Ovary (tissue), 3 donors: ENCODE measurements around the gene TSHZ3.

ENCODE experiments used
- EP300 ChIP-seq: sonication (generic); formaldehyde crosslinking; IDR thresholded peaks from one replicate; pipeline ENCODE4 v1.6.1; 2017; ENCODE audit warnings: antibody characterized with exemption
- POLR2A ChIP-seq: fragments of 450-650 bp; IDR thresholded peaks from one replicate; pipeline ENCODE4 v1.6.1; 2017; ENCODE audit warnings: antibody characterized with exemption, mild to moderate bottlenecking, moderate library complexity
- TF ChIP-seq, protein P1 (sequence below), 3 donors: fragments of 450-650 bp in 2 of 3; fragments of 200-600 bp in 1 of 3; IDR thresholded peaks; one replicate each; pipeline versions ENCODE4 v1.5.1 to v1.8.0; 2016 to 2022; ENCODE audit warnings: antibody characterized with exemption in 3 of 3, mild to moderate bottlenecking in 1 of 3
- donor health status: DM: no; HTN: no; CAD: no.

DNA sequence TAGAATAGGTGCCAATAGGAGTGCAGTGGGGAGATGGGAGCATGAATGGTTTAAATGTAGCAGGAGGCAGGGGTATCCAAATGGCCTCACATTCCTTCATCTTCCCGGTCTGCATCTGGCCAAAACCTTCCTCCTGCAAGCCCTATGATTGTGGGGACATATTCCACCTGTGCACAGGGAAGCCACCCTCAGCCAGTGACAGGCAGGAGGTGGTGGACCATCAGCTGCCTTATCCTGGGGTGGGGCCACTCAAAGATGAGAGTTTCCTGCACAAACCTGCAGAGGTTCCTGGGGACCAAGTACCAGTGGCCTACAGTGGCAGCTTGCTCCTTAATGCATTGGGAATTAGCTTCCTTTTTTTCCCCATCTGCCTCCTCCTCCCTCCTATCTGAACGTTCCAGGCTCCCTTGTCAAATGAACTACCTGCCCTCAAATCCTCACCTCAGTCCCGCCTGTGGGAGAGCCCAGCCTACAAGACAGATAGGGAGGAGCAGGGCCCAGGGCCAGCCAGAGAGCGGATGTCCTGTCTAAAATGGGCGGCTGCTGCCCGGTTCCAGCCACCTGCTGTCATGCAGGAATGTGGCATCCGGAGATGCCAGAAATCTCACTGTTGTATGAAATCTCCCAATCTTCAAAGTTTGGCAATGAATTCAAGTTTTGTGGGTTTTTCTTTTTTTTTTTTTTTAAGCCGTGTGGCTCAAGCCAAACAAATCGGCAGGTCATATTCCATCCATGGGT, 85.0 kb downstream of the TSHZ3 start:
- TF ChIP-seq POLR2A (no peak), EP300 (no peak)
- TF ChIP-seq, protein P1, sequence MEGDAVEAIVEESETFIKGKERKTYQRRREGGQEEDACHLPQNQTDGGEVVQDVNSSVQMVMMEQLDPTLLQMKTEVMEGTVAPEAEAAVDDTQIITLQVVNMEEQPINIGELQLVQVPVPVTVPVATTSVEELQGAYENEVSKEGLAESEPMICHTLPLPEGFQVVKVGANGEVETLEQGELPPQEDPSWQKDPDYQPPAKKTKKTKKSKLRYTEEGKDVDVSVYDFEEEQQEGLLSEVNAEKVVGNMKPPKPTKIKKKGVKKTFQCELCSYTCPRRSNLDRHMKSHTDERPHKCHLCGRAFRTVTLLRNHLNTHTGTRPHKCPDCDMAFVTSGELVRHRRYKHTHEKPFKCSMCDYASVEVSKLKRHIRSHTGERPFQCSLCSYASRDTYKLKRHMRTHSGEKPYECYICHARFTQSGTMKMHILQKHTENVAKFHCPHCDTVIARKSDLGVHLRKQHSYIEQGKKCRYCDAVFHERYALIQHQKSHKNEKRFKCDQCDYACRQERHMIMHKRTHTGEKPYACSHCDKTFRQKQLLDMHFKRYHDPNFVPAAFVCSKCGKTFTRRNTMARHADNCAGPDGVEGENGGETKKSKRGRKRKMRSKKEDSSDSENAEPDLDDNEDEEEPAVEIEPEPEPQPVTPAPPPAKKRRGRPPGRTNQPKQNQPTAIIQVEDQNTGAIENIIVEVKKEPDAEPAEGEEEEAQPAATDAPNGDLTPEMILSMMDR (IDR thresholded peaks at IDR 0.05), result no peak
